ENCODE data around the gene CPNE2. TPM values are rescaled to one million over a fixed set of nuclear protein-coding genes. Genes with fewer than 3 reads are reported as not detected.
A peak's percentile ranks its signal among the peaks of the same experiment; 100 is the strongest.

CPNE2 gene
- total RNA-seq, 1 donor from 2014 or later, result 64.5 TPM

GRCh38 chr16:57143149-57143921, 51.0 kb downstream of the CPNE2 start:
- H3K9me3 ChIP-seq, result no peaks in the 10 kb centered on the region
- H3K4me3 ChIP-seq, result no peak overlapping the region
- DNase-seq (peak; percentile 58), ATAC-seq (no peak)
- intact Hi-C loops (cut with DNase I), result no loop called here
- H3K4me1 ChIP-seq, result peaks cover 65% of the 10 kb centered on the region
- TF ChIP-seq CTCF (IDR thresholded peaks at IDR 0.05), result no peak
- H3K36me3 ChIP-seq, result no peaks in the 10 kb centered on the region
- H3K27me3 ChIP-seq, result no peaks in the 10 kb centered on the region
- H3K27ac ChIP-seq, result peak overlapping the region; percentile 28

- intact Hi-C loops (cut with DNase I), result no loop called here
- Histone ChIP-seq H3K4me1 (peaks cover 72% of the 10 kb centered on the region), H3K4me3 (no peak overlapping the region), H3K36me3 (no peaks in the 10 kb centered on the region), H3K9me3 (no peaks in the 10 kb centered on the region), H3K27ac (peak overlapping the region; percentile 28), H3K27me3 (no peaks in the 10 kb centered on the region)
- no peak for DNase-seq
- TF ChIP-seq CTCF (IDR thresholded peaks at IDR 0.05), result no peak
- ATAC-seq, result no peak
Observed at GRCh38 chr16:57144027-57144426, 51.6 kb downstream of the CPNE2 start.

GRCh38 chr16:57145046-57146021, 53.0 kb downstream of the CPNE2 start:
- Histone ChIP-seq H3K9me3 (no peaks in the 10 kb centered on the region), H3K4me1 (peaks cover 68% of the 10 kb centered on the region), H3K4me3 (no peak overlapping the region), H3K27ac (peak overlapping the region; percentile 28), H3K36me3 (no peaks in the 10 kb centered on the region), H3K27me3 (no peaks in the 10 kb centered on the region)
- DNase-seq (no peak), ATAC-seq (peak; percentile 1)
- no peak for TF ChIP-seq CTCF (IDR thresholded peaks at IDR 0.05)
- intact Hi-C loops (cut with DNase I), result no loop called here

GRCh38 chr16:57146040-57146647, 53.8 kb downstream of the CPNE2 start:
- peak overlapping the region; percentile 68 for H3K27ac ChIP-seq
- peaks cover 63% of the 10 kb centered on the region for H3K4me1 ChIP-seq
- H3K36me3 ChIP-seq, result no peaks in the 10 kb centered on the region
- H3K4me3 ChIP-seq, result no peak overlapping the region
- H3K9me3 ChIP-seq, result no peaks in the 10 kb centered on the region
- intact Hi-C loops (cut with DNase I), result no loop called here
- peak; percentile 5 for ATAC-seq
- H3K27me3 ChIP-seq, result no peaks in the 10 kb centered on the region
- no peak for TF ChIP-seq CTCF (IDR thresholded peaks at IDR 0.05)
- no peak for DNase-seq

GRCh38 chr16:57146735-57147134, 54.4 kb downstream of the CPNE2 start:
- TF ChIP-seq CTCF (IDR thresholded peaks at IDR 0.05), result peak; percentile 10
- Histone ChIP-seq H3K9me3 (no peaks in the 10 kb centered on the region), H3K27ac (peak overlapping the region; percentile 68), H3K4me3 (no peak overlapping the region), H3K27me3 (no peaks in the 10 kb centered on the region), H3K4me1 (peaks cover 60% of the 10 kb centered on the region), H3K36me3 (no peaks in the 10 kb centered on the region)
- intact Hi-C loops (cut with DNase I), result no loop called here
- DNase-seq (no peak), ATAC-seq (peak; percentile 3)
